ENCODE results near the gene GPR137B. TPM values are rescaled to one million over a fixed set of nuclear protein-coding genes. Genes with fewer than 3 reads are reported as not detected.

Gene GPR137B
- total and polyA plus RNA-seq, 9 donors: 2.9 to 13.2 (median 5.2) TPM

DNA sequence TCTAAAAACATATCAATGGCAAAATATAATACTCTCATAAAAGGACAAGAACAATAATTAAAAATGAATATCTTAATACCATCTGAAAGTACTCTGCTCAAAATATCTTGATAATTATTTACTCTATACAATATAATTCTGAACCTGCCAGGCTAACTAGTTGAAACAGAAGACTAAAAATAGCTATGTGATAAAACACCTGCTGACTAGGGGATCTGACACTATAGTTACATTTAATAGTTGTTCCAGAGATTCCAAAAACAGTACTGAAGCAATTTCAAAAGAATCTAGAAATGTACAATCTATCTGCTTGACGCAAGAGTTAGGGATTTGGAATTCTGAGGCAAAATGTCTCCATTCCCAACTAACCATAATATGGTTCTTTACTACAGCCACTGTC lies 109.2 kb downstream of the GPR137B start:
- Histone ChIP-seq H3K4me1 (ENCODE audit: control insufficient read depth, insufficient read depth, low read length) (no peaks in the 10 kb centered on the region), H3K9me3 (replicated peaks; ENCODE audit: control insufficient read depth, low read depth, low read length) (no peaks in the 10 kb centered on the region), H3K27ac (ENCODE audit: low read length) (no peak overlapping the region), H3K36me3 (ENCODE audit: control insufficient read depth, insufficient read depth, low read length) (no peaks in the 10 kb centered on the region), H3K27me3 (ENCODE audit: control insufficient read depth, insufficient read depth, low read length) (no peaks in the 10 kb centered on the region), H3K4me3 (ENCODE audit: low read length) (no peak overlapping the region)
- no peak for DNase-seq
- WGBS (ENCODE audit: insufficient coverage): no CpG with 5 or more reads among the region's 1 CpG

DNA sequence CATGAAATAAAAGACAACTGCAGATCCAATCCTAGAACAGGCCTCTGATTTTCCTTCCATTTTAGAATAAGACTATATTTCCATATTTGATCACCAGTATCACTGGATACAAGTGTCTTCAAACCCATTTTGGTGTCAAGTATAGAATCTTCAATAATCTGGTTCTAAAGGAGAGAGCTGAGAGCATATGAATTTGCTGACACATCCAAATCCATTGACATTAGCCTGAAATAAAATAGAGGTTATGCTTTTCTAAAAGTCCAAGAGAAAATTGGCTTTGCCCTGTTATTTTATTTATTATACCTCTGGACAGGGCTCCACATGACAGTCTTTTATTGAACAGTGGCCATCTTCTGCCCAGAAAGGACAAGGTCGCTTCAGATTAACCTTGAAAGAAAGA lies 110.8 kb downstream of the GPR137B start:
- H3K27ac ChIP-seq (ENCODE audit: low read length): no peak overlapping the region
- no peaks in the 10 kb centered on the region for H3K4me1 ChIP-seq (ENCODE audit: control insufficient read depth, insufficient read depth, low read length)
- H3K27me3 ChIP-seq (ENCODE audit: control insufficient read depth, insufficient read depth, low read length): no peaks in the 10 kb centered on the region
- no CpG with 5 or more reads among the region's 1 CpG for WGBS (ENCODE audit: insufficient coverage)
- H3K9me3 ChIP-seq (replicated peaks; ENCODE audit: control insufficient read depth, low read depth, low read length): peaks cover 2% of the 10 kb centered on the region
- no peak for DNase-seq
- no peaks in the 10 kb centered on the region for H3K36me3 ChIP-seq (ENCODE audit: control insufficient read depth, insufficient read depth, low read length)
- H3K4me3 ChIP-seq (ENCODE audit: low read length): no peak overlapping the region

DNA sequence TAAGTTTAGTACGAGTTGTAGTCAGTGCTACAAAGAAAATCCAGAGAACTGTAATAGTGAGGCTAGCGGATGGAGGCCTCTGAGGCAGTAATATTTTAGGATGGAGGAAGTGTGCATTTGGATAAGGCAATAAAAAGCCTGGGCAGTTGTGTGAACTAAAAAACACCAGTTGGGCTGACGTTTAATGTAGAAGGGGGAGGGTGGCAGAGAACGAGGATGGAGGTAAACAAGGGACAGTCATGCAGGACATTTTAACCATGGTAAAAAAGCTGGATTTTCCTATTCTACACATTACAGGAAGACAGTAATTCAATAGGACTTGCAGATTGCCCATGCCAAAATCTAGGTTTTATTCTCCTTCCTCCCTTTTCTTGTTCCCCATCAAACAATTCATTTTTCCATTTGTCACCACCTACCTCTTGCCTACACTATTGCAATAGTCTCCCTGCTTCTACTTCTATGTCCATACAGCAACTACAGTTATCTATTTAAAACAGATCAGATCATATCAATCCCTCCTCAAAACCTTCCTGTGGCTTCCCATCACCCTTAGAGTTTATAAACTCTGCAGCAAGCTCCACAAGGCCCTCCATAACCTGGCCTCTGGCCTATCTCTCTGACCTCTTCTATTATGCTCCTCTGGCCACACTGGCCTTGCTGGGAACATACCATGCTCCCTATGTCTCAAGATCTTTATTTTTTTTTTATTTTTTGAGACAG lies 111.7 kb downstream of the GPR137B start:
- WGBS (ENCODE audit: insufficient coverage): 66% methylated on average over 2 of the region's 4 CpGs
- Histone ChIP-seq H3K27me3 (ENCODE audit: control insufficient read depth, insufficient read depth, low read length) (no peaks in the 10 kb centered on the region), H3K27ac (ENCODE audit: low read length) (no peak overlapping the region), H3K36me3 (ENCODE audit: control insufficient read depth, insufficient read depth, low read length) (no peaks in the 10 kb centered on the region), H3K9me3 (replicated peaks; ENCODE audit: control insufficient read depth, low read depth, low read length) (peaks cover 2% of the 10 kb centered on the region), H3K4me3 (ENCODE audit: low read length) (no peak overlapping the region), H3K4me1 (ENCODE audit: control insufficient read depth, insufficient read depth, low read length) (no peaks in the 10 kb centered on the region)
- DNase-seq: no peak

DNA sequence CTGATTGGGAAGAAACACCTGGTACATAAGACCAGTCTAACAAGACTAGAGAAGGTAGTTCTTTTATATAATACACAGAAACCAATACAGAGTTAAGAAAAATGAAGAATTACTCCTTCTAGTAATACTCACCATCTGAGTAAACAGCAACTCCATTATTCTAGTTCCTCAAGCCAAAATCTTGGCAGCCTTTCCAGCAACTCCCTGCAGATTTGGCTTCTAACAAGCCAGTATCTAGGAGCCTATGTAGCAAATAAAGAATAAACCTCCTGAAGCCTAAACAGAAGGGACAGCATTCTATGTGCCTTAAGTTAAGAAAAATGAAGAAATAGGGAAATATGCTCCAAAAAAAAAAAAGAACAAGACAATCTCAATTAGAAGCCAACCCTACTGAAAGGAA lies 114.9 kb downstream of the GPR137B start:
- H3K9me3 ChIP-seq (replicated peaks; ENCODE audit: control insufficient read depth, low read depth, low read length): peaks cover 2% of the 10 kb centered on the region
- no peaks in the 10 kb centered on the region for H3K27me3 ChIP-seq (ENCODE audit: control insufficient read depth, insufficient read depth, low read length)
- H3K27ac ChIP-seq (ENCODE audit: low read length): no peak overlapping the region
- H3K36me3 ChIP-seq (ENCODE audit: control insufficient read depth, insufficient read depth, low read length): no peaks in the 10 kb centered on the region
- no peak overlapping the region for H3K4me3 ChIP-seq (ENCODE audit: low read length)
- DNase-seq: peak; percentile 55
- H3K4me1 ChIP-seq (ENCODE audit: control insufficient read depth, insufficient read depth, low read length): no peaks in the 10 kb centered on the region

DNA sequence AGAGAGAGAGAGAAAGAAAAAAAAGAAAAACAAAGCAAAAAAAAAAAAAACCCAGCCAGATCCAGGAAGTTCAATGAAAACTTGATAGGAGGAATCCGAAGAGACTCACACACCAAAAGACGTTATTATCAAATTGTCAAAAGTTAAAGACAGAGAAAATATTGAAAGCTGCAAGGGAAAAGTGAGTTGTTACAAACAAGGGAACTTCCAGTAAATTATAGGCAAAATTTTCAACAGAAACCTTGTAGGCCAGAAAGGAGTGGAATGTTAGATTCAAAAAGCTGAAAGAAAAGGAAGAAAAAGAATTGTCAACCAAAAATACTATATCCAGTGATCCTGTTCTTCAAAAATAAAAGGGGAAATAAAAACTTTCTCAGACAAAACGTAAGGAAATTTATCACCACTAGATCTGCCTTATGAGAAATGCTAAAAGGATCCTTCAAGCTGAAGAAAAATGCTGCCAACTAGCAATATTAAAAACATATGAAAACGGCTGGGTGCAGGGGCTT lies 115.8 kb downstream of the GPR137B start:
- DNase-seq: no peak
- Histone ChIP-seq H3K36me3 (ENCODE audit: control insufficient read depth, insufficient read depth, low read length) (no peaks in the 10 kb centered on the region), H3K4me1 (ENCODE audit: control insufficient read depth, insufficient read depth, low read length) (no peaks in the 10 kb centered on the region), H3K27me3 (ENCODE audit: control insufficient read depth, insufficient read depth, low read length) (no peaks in the 10 kb centered on the region), H3K4me3 (ENCODE audit: low read length) (no peak overlapping the region), H3K27ac (ENCODE audit: low read length) (no peak overlapping the region), H3K9me3 (replicated peaks; ENCODE audit: control insufficient read depth, low read depth, low read length) (peaks cover 2% of the 10 kb centered on the region)
- WGBS (ENCODE audit: insufficient coverage): no CpG with 5 or more reads among the region's 4 CpGs

Other genes starting within 250 kb of the GPR137B start
- 92.3 TPM for gene NID1, start 77.4 kb upstream of the GPR137B start, total RNA-seq
- gene NID1, start 77.4 kb upstream of the GPR137B start, polyA plus RNA-seq (ENCODE audit: insufficient read depth in 1 of 8, insufficient read length in 8 of 8, low replicate concordance in 1 of 8): 100 to 1,000 TPM; 167 to 323 (median 250) TPM
- gene ERO1B, start 139.4 kb downstream of the GPR137B start, total RNA-seq: 2.0 TPM
- gene ERO1B, start 139.4 kb downstream of the GPR137B start, polyA plus RNA-seq (ENCODE audit: insufficient read depth in 1 of 8, insufficient read length in 8 of 8, low replicate concordance in 1 of 8): 1 to 10 TPM; 1.8 to 3.6 (median 2.6) TPM